HepG2 (cell line): ENCODE measurements around the gene CLDN4.
"Not testable (repeated sequence)": the region's sequence is repeated elsewhere in the genome, so short reads cannot be mapped to it uniquely, and the experiment has no call there.

ENCODE experiments used
- EZH2 ChIP-seq: conservative IDR thresholded peaks from 2 replicates; pipeline ENCODE4 v1.6.1; 2012; ENCODE audit warnings: mild to moderate bottlenecking, low read depth, low read length, moderate library complexity
- GLI4 ChIP-seq: sonication (generic); formaldehyde crosslinking; IDR thresholded peaks from 2 replicates; pipeline ENCODE4 v1.5.1; 2020; ENCODE audit warnings: missing genetic modification reagents, mild to moderate bottlenecking, moderate library complexity, borderline replicate concordance
- PAWR ChIP-seq: sonication (generic); formaldehyde crosslinking; IDR thresholded peaks from 2 replicates; pipeline ENCODE4 v1.4.0; 2020; ENCODE audit warnings: missing genetic modification reagents, mild to moderate bottlenecking, borderline replicate concordance
- POLR2A ChIP-seq, 2 experiments: IDR thresholded peaks; 2 replicates each; pipeline ENCODE4 v1.6.1; 2011; ENCODE audit warnings: low read depth in 2 of 2, low read length in 2 of 2, mild to moderate bottlenecking in 1 of 2, moderate library complexity in 1 of 2; ENCODE audit not compliant: insufficient read depth in 1 of 2
- YY1 ChIP-seq: IDR thresholded peaks from 2 replicates; pipeline ENCODE4 v1.6.1; 2011; ENCODE audit warnings: low read length, low read depth, moderate library complexity, mild to moderate bottlenecking; ENCODE audit not compliant: insufficient read depth, insufficient replicate concordance
- ZSCAN29 ChIP-seq: sonication (generic); formaldehyde crosslinking; conservative IDR thresholded peaks from 2 replicates; pipeline ENCODE4 v1.4.0; 2020; ENCODE audit warnings: mild to moderate bottlenecking, missing genetic modification reagents

DNA sequence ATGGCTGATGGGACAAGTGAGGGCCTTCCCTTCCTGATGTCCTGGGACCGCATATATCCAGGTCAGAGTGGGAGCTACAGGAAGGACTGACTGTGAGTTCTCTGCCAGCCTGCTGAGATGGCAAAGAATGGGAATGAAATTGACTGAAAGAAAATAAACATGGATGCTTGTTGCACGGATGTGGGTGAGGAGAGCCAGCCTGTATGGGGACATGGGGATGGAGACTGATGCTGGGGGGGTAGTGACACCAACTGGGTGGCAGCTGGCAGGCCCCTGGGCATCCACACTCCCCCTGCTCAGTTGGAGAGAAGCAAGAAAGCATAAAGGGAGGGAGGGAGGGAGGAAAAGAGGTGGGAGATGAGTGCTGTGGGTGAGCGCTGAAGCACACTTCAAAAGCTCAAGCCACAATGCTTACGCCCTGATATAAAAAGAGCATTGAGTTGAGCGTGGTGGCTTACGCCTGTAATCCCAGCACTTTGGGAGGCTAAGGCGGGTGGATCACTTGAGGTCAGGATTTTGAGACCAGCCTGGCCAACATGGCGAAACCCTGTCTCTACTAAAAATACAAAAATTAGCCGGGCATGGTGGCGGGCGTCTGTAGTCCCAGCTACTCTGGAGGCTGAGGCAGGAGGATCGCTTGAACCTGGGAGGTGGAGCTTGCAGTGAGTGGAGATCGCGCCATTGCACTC is 9.1 kb upstream of the CLDN4 start:
- not testable (repeated sequence) for TF ChIP-seq ZSCAN29 (CRISPR knock-in tag); POLR2A (IDR thresholded peaks at IDR 0.05; ENCODE audit: insufficient read depth in 1 of 2, low read depth in 2 of 2, low read length in 2 of 2); EZH2; GLI4; YY1; PAWR (CRISPR knock-in tag)
